GM18502 (cell line): Measurements from ENCODE around the gene BCR.

Experiments used
- ATAC-seq: cut with Tn5 transposase; IDR thresholded peaks from one replicate; pipeline ENCODE4 v1.9.1; 2021; ENCODE audit warnings: mild to moderate bottlenecking; ENCODE audit not compliant: unreplicated experiment, poor library complexity

The BCR gene

GRCh38 chr22:23282089-23282501 is 101.8 kb downstream of the BCR start:
- no peak for ATAC-seq

- no peak for ATAC-seq
These were observed 102.2 kb downstream of the BCR start for GRCh38 chr22:23282516-23282915.

- no peak for ATAC-seq
These were observed 102.7 kb downstream of the BCR start for GRCh38 chr22:23282986-23283385.

GRCh38 chr22:23283591-23284503 is 103.5 kb downstream of the BCR start:
- no peak for ATAC-seq

- no peak for ATAC-seq
These were observed 104.3 kb downstream of the BCR start for GRCh38 chr22:23284504-23285033.

GRCh38 chr22:23285236-23285635 is 104.9 kb downstream of the BCR start:
- ATAC-seq: no peak

- ATAC-seq: no peak
These were observed 105.4 kb downstream of the BCR start for GRCh38 chr22:23285734-23286133.

GRCh38 chr22:23286296-23286695 is 106.0 kb downstream of the BCR start:
- no peak for ATAC-seq

GRCh38 chr22:23287136-23288095 is 107.1 kb downstream of the BCR start:
- ATAC-seq: no peak

- ATAC-seq: no peak
These were observed 108.2 kb downstream of the BCR start for GRCh38 chr22:23288301-23289129.

- ATAC-seq: no peak
These were observed 108.8 kb downstream of the BCR start for GRCh38 chr22:23289130-23289503.

- ATAC-seq: no peak
These were observed 109.8 kb downstream of the BCR start for GRCh38 chr22:23289851-23290724.

GRCh38 chr22:23291806-23292452 is 111.6 kb downstream of the BCR start:
- no peak for ATAC-seq

- no peak for ATAC-seq
These were observed 112.4 kb downstream of the BCR start for GRCh38 chr22:23292453-23293350.

- no peak for ATAC-seq
These were observed 113.4 kb downstream of the BCR start for GRCh38 chr22:23293720-23294119.

GRCh38 chr22:23294221-23294620 is 113.9 kb downstream of the BCR start:
- ATAC-seq: no peak

GRCh38 chr22:23300476-23300875 is 120.2 kb downstream of the BCR start:
- ATAC-seq: no peak

- ATAC-seq: no peak
These were observed 121.3 kb downstream of the BCR start for GRCh38 chr22:23301591-23301990.
